Lung (tissue), 12 donors: ENCODE measurements around the gene TRAF3. TPM values are rescaled to one million over a fixed set of nuclear protein-coding genes. Genes with fewer than 3 reads are reported as not detected.

Experiments
- ATAC-seq: fragments of 200-7000 bp; cut with Tn5 transposase; one replicate; pipeline ENCODE4 v1.9.1; 2020; ENCODE audit warnings: moderate number of reproducible peaks; ENCODE audit not compliant: insufficient read depth, low FRiP score
- DNase-seq, 3 donors: peaks; one replicate each; pipeline ENCODE4 v3.0.0-alpha.2; 2013 to 2017
- H3K27ac ChIP-seq, 2 donors: one replicate each; pipeline ENCODE4 v1.5.1; 2013; ENCODE audit warnings: mild to moderate bottlenecking in 2 of 2, moderate library complexity in 2 of 2, control low read depth in 1 of 2, inconsistent platforms in 1 of 2, low read depth in 1 of 2, low read length in 1 of 2
- H3K27me3 ChIP-seq, 3 donors: one replicate each; pipeline ENCODE4 v1.5.1; 2013; ENCODE audit warnings: low read length in 2 of 3; ENCODE audit not compliant: control insufficient read depth in 3 of 3, insufficient read depth in 3 of 3
- H3K36me3 ChIP-seq, 4 donors: one replicate each; pipeline ENCODE4 v1.5.1; 2013; ENCODE audit warnings: low read length in 4 of 4, mild to moderate bottlenecking in 1 of 4, moderate library complexity in 1 of 4; ENCODE audit not compliant: control insufficient read depth in 4 of 4, insufficient read depth in 4 of 4
- H3K4me1 ChIP-seq, 5 donors: one replicate each; pipeline ENCODE4 v1.5.1; 2013; ENCODE audit warnings: low read length in 5 of 5, mild to moderate bottlenecking in 2 of 5, moderate library complexity in 1 of 5; ENCODE audit not compliant: control insufficient read depth in 5 of 5, insufficient read depth in 5 of 5
- H3K4me3 ChIP-seq: one replicate; pipeline ENCODE4 v1.5.1; 2013; ENCODE audit warnings: mild to moderate bottlenecking, control low read depth, moderate library complexity
- H3K9ac ChIP-seq, 2 donors: one replicate each; pipeline ENCODE4 v1.5.1; 2013; ENCODE audit warnings: low read length in 2 of 2, control low read depth in 1 of 2; ENCODE audit not compliant: insufficient read depth in 1 of 2
- H3K9me3 ChIP-seq, 4 donors: one replicate each; pipeline ENCODE4 v1.5.1; 2013; ENCODE audit warnings: low read length in 3 of 4, mild to moderate bottlenecking in 1 of 4, moderate library complexity in 1 of 4; ENCODE audit not compliant: control insufficient read depth in 4 of 4, insufficient read depth in 3 of 4
- WGBS, 2 donors: extraction: QIAGEN DNeasy Blood & Tissue Kit; methylation state at CpG; one replicate each; pipeline ENCODE4 v1.1.7; 2013; 5-methylcytosine and 5-hydroxymethylcytosine counted together
- polyA plus RNA-seq, 2 donors: library from polyadenylated mRNA; stranded (reverse); fragments of 200-250 nt; gene quantifications; one replicate each; pipeline ENCODE4 v1.2.1, GENCODE V29; 2013
- total RNA-seq, 2 donors: library from RNA; depleted of rRNA in 1 of 2; stranded (reverse); fragments of >200 nt in 1 of 2; gene quantifications; one replicate each; pipeline ENCODE4 v1.2.1, GENCODE V29; 2014 to 2021
- TF ChIP-seq, protein P1 (sequence below): IDR thresholded peaks from 2 replicates; pipeline ENCODE4 v1.5.1; 2012; ENCODE audit warnings: mild to moderate bottlenecking; ENCODE audit errors: control extremely low read depth, extremely low read depth
- donor health status: control.
- donor health status: control.
- donor health status: Bipolar disorder and iron deficiency.
- donor health status: healthy.
- donor health status: DM: yes; HTN: yes; CAD: no.

TRAF3 gene
- total and polyA plus RNA-seq, 4 donors = 5.7 to 25.5 (median 18.7) TPM

DNA sequence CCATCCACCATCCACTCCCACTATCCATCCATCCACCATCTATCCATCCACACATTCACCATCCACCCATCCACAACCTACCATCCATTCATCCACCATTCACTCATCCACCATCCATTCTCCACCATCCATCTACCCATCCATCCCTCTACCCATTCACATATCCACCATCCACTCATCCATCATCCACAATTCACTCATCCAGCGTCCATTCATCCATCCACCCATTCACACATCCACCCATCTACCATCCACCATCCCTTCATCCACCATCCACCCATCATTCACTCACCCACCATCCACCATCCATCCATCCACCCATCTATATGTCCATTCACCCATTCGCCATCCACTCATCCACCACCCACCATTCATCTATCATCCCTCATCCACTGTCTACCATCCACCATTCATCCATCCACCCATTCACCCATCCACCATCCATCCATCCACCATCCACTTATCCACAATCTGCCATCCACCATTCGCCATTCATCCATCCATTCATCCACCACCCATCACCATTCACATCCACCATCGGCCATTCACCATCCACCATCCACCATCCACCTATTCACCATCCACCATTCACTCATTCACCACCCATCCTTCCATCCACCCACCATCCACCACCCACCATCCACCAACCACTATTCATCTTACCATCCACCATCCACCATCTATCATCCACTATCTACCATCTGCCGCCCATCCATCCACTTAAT lies 143.2 kb downstream of the TRAF3 start:
- no peak for DNase-seq
- no peaks in the 10 kb centered on the region for H3K36me3 ChIP-seq
- peaks cover 0 to 7% (median 0%) of the 10 kb centered on the region in 4 donors for H3K9me3 ChIP-seq
- 97% methylated on average over 5 of the region's 5 CpGs for WGBS, 2 donors
- ATAC-seq = no peak
- no peak overlapping the region for H3K4me3 ChIP-seq
- H3K27me3 ChIP-seq = peaks cover 0 to 43% (median 26%) of the 10 kb centered on the region in 3 donors
- H3K4me1 ChIP-seq = peaks cover 0 to 18% (median 5%) of the 10 kb centered on the region in 5 donors
- TF ChIP-seq, protein P1, sequence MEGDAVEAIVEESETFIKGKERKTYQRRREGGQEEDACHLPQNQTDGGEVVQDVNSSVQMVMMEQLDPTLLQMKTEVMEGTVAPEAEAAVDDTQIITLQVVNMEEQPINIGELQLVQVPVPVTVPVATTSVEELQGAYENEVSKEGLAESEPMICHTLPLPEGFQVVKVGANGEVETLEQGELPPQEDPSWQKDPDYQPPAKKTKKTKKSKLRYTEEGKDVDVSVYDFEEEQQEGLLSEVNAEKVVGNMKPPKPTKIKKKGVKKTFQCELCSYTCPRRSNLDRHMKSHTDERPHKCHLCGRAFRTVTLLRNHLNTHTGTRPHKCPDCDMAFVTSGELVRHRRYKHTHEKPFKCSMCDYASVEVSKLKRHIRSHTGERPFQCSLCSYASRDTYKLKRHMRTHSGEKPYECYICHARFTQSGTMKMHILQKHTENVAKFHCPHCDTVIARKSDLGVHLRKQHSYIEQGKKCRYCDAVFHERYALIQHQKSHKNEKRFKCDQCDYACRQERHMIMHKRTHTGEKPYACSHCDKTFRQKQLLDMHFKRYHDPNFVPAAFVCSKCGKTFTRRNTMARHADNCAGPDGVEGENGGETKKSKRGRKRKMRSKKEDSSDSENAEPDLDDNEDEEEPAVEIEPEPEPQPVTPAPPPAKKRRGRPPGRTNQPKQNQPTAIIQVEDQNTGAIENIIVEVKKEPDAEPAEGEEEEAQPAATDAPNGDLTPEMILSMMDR = no peak
- H3K9ac ChIP-seq = no peak overlapping the region
- H3K27ac ChIP-seq = no peak overlapping the region

DNA sequence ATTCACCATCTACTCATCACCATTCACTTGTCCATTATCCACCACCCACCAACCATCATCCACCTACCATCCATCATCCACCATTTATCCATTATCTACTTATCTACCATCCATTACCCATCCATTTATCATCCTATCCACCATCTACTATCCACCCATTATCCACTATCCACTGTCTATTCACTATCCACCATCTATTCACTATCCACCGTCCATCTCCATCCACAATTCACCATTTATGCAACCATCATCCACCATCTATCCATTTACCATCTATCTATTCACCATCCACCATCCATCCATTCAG lies 143.7 kb downstream of the TRAF3 start:
- Histone ChIP-seq H3K27ac (no peak overlapping the region), H3K9me3 (peaks cover 0 to 7% (median 0%) of the 10 kb centered on the region in 4 donors), H3K4me3 (no peak overlapping the region), H3K36me3 (no peaks in the 10 kb centered on the region), H3K9ac (no peak overlapping the region), H3K27me3 (peaks cover 0 to 46% (median 28%) of the 10 kb centered on the region in 3 donors), H3K4me1 (peaks cover 0 to 18% (median 5%) of the 10 kb centered on the region in 5 donors)
- WGBS, 2 donors = 98 to 100% methylated on average over 1 of the region's 1 CpG
- DNase-seq (no peak), ATAC-seq (no peak)
- TF ChIP-seq, protein P1 = no peak

DNA sequence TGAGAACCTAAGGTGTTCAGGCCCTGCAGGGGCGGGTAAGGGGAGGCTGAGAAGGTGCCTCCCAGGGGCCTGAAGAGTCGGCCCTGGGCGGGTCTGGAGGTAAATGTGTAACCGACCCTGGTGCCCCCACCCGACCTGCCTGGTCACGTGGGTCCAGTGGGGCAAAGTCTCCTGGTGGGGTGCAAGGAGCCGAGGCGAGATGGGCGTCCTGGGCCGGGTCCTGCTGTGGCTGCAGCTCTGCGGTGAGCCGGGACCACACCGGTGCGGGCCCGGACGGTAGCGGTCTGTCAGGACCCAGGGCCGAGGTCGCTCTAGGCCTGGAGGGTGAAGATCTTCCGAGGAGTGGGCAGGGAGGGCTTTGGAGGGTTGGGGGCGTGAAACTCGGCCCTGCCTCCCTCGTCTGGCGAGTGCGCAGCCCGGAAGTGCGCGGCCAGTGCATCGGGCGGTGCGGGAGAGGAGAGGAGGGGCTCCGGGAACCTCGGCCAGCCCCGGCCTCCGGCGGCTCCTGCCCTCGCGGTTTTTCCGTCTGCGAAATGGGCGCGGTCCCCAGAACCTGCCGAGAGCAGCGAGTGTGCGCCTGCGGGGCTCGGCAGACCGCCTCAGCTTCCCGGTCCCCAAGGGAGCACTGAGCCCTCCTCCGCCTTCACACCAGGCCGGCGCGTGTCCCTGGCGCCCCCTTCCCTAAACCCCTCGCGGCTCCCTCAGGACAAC lies 145.4 kb downstream of the TRAF3 start, which contains the start of gene AMN:
Gene AMN, plus strand, starts transcription at position 174 of the 711 bp plus-strand sequence. Its CDS starts 26 bp downstream, at position 200.
- Histone ChIP-seq H3K9me3 (peaks cover 0 to 7% (median 0%) of the 10 kb centered on the region in 4 donors), H3K27ac (no peak within 1 kb of the TSS), H3K36me3 (no peaks in the 10 kb centered on the region), H3K4me3 (no peak within 1 kb of the TSS), H3K4me1 (peaks cover 0 to 18% (median 5%) of the 10 kb centered on the region in 5 donors), H3K27me3 (peaks cover 0 to 53% (median 29%) of the 10 kb centered on the region in 3 donors), H3K9ac (no peak within 1 kb of the TSS)
- TF ChIP-seq, protein P1 = no peak
- 9 to 12% methylated on average over 52 to 56 of the region's 56 CpGs for WGBS, 2 donors
- no peak for DNase-seq
- no peak for ATAC-seq
